K562 (cell line): ENCODE results near the gene SAMD10. TPM values are rescaled to one million over a fixed set of nuclear protein-coding genes. Genes with fewer than 3 reads are reported as not detected.

Experiments used
- ATAC-seq: fragments of 200-7000 bp; cut with Tn5 transposase; 3 replicates; pipeline ENCODE4 v1.9.1; 2020; ENCODE audit warnings: moderate library complexity
- BruUV-seq: library from RNA; stranded (reverse); fragments of 400-500 nt; replicated peaks from 2 replicates; lab custom pipeline; 2021; lab: Mats Ljungman, UMichigan
- CTCF ChIA-PET: fragments of 300-600 bp; formaldehyde crosslinking; extraction: SDS; loops from one replicate; lab custom pipeline; 2021; ENCODE audit warnings: low intra/inter-chr PET ratio; lab: Yijun Ruan, JAX
- POLR2A ChIA-PET: fragments of 300-600, 350-650 bp; sonication (Branson Sonifier 250); formaldehyde crosslinking; extraction: SDS; loops from one replicate; lab custom pipeline; 2021; ENCODE audit warnings: antibody characterized with exemption, inconsistent platforms; lab: Yijun Ruan, JAX
- DNase-seq, 4 experiments: peaks; one replicate each; pipeline versions ENCODE4 v3.0.0 to v3.0.0-alpha.2; 2011 to 2018; ENCODE audit warnings: low spot score in 3 of 4, mixed read lengths in 3 of 4; ENCODE audit errors: extremely low read depth in 1 of 4
- FAIRE-seq: peaks from 2 replicates; lab custom pipeline; 2011; peaks lifted over from hg19 to GRCh38; lab: Jason Lieb, UNC
- H2AFZ ChIP-seq: 2 replicates; pipeline ENCODE4 v1.6.0; 2011; ENCODE audit warnings: low read depth, low read length, control low read depth, inconsistent platforms
- H3K27ac ChIP-seq: fragments of 200-600 bp; 3 replicates; pipeline ENCODE4 v1.8.0; 2011; ENCODE audit warnings: low read depth, mild to moderate bottlenecking, control low read depth, inconsistent platforms, low read length, moderate library complexity, mixed read lengths; ENCODE audit errors: extremely low read depth
- H3K27me3 ChIP-seq, 2 experiments: fragments of 300-600 bp in 1 of 2; 2 replicates in 1 of 2; 3 replicates in 1 of 2; pipeline versions ENCODE4 v1.6.0 to v1.8.0; 2011; ENCODE audit warnings: inconsistent platforms in 2 of 2, low read length in 2 of 2, mild to moderate bottlenecking in 1 of 2, mixed read lengths in 1 of 2, moderate library complexity in 1 of 2; ENCODE audit not compliant: control insufficient read depth in 2 of 2, insufficient read depth in 2 of 2
- H3K36me3 ChIP-seq: fragments of 300-600 bp; 3 replicates; pipeline ENCODE4 v1.8.0; 2011; ENCODE audit warnings: mild to moderate bottlenecking, low read length, inconsistent platforms; ENCODE audit not compliant: control insufficient read depth, insufficient read depth
- H3K4me1 ChIP-seq, 2 experiments: fragments of 200-600 bp in 1 of 2; replicated peaks in 1 of 2; 2 replicates in 1 of 2; 3 replicates in 1 of 2; pipeline versions ENCODE4 v1.5.1 to v1.8.0; 2011; ENCODE audit warnings: inconsistent platforms in 2 of 2, low read length in 2 of 2, mild to moderate bottlenecking in 1 of 2, mixed read lengths in 1 of 2, moderate library complexity in 1 of 2; ENCODE audit not compliant: control insufficient read depth in 2 of 2, insufficient read depth in 2 of 2
- H3K4me2 ChIP-seq: 2 replicates; pipeline ENCODE4 v1.6.1; 2011; ENCODE audit warnings: low read length, control low read depth, inconsistent platforms, mixed read lengths; ENCODE audit not compliant: insufficient read depth
- H3K4me3 ChIP-seq: fragments of 200-600 bp; sonication (generic), shearing (Covaris generic); 2 replicates; pipeline ENCODE4 v1.5.1; 2016; ENCODE audit warnings: control low read depth, inconsistent platforms
- H3K79me2 ChIP-seq: fragments of 200-600 bp; 3 replicates; pipeline ENCODE4 v1.8.0; 2011; ENCODE audit warnings: low read length, inconsistent platforms; ENCODE audit not compliant: control insufficient read depth, insufficient read depth
- H3K9ac ChIP-seq, 2 experiments: 2 replicates each; pipeline versions ENCODE4 v1.6.0 to v1.6.1; 2011; ENCODE audit warnings: low read depth in 2 of 2, low read length in 2 of 2, control low read depth in 1 of 2, inconsistent platforms in 1 of 2, mild to moderate bottlenecking in 1 of 2, mixed read lengths in 1 of 2; ENCODE audit not compliant: insufficient read depth in 1 of 2
- H3K9me1 ChIP-seq: one replicate; pipeline ENCODE4 v1.6.0; 2011; ENCODE audit warnings: inconsistent platforms, mild to moderate bottlenecking, low read length, moderate library complexity; ENCODE audit not compliant: control insufficient read depth, insufficient read depth
- H3K9me3 ChIP-seq: replicated peaks from 2 replicates; pipeline ENCODE4 v1.5.1; 2011; ENCODE audit warnings: low read depth, low read length, inconsistent platforms; ENCODE audit not compliant: control insufficient read depth, insufficient read depth
- H4K20me1 ChIP-seq: replicated peaks from 2 replicates; pipeline ENCODE4 v1.6.1; 2011; ENCODE audit warnings: low read length, inconsistent platforms, mixed read lengths; ENCODE audit not compliant: control insufficient read depth, insufficient read depth
- BACH1 ChIP-seq: fragments of 200-800 bp; sonication (Bioruptor generic); IDR thresholded peaks from 2 replicates; pipeline ENCODE4 v1.6.1; 2016; ENCODE audit warnings: missing genetic modification characterization, missing compliant biosample characterization
- ETV1 ChIP-seq: fragments of 450-650 bp; conservative IDR thresholded peaks from 2 replicates; pipeline ENCODE4 v1.6.1; 2016; ENCODE audit warnings: missing genetic modification characterization, control low read depth, low read depth, missing compliant biosample characterization
- POLR2G ChIP-seq: fragments of 200-400 bp; formaldehyde crosslinking; IDR thresholded peaks from 2 replicates; pipeline ENCODE4 v1.6.1; 2017; ENCODE audit warnings: low read depth, mild to moderate bottlenecking, antibody characterized with exemption, low read length, moderate library complexity
- RBFOX2 ChIP-seq: fragments of 200-400 bp; formaldehyde crosslinking; IDR thresholded peaks from 2 replicates; pipeline ENCODE4 v1.6.1; 2017; ENCODE audit warnings: low read depth, mild to moderate bottlenecking, low read length, moderate library complexity
- TCF7L2 ChIP-seq: fragments of 150-350 bp; IDR thresholded peaks from 2 replicates; pipeline ENCODE4 v1.6.1; 2016; ENCODE audit warnings: low read depth, mild to moderate bottlenecking, low read length, moderate library complexity
- WGBS: fragments of 100-300 bp; shearing (Covaris generic); methylation state at CpG from one replicate; pipeline ENCODE4 v1.1.6; 2016; ENCODE audit warnings: low coverage, mixed read lengths; ENCODE audit not compliant: insufficient coverage; ENCODE audit errors: missing lambda C conversion rate; 5-methylcytosine and 5-hydroxymethylcytosine counted together
- in situ Hi-C: fragments of 300-500 bp; cut with MboI; formaldehyde crosslinking; loops from 4 replicates; pipeline ENCODE4 v1.15.0; 2018; ENCODE audit warnings: inconsistent platforms, mixed read lengths
- intact Hi-C: fragments of 100-400 bp; cut with micrococcal nuclease; formaldehyde crosslinking; loops from 2 replicates; pipeline ENCODE4 v1.14.2; 2022
- polyA plus RNA-seq, 8 experiments: library from polyadenylated mRNA; depleted of rRNA in 4 of 8; stranded (reverse) in 5 of 8; unstranded in 3 of 8; fragments of >200 nt; fragmentation: Nextera tagmentation in 2 of 8; fragmentation: Illumina TruSeq in 1 of 8; extraction: Ambion mirVana in 2 of 8; extraction: Trizol in 1 of 8; gene quantifications; 2 replicates each; pipeline versions ENCODE4 v1.2.1 to v1.2.3, GENCODE V29; 2011 to 2014; ENCODE audit warnings: inconsistent platforms in 1 of 8, missing spikeins in 1 of 8
- total RNA-seq, 7 experiments: library from RNA; depleted of rRNA in 6 of 7; stranded (reverse); fragments of >200 nt in 6 of 7; fragmentation: Illumina TruSeq in 2 of 7; extraction: Trizol in 2 of 7; gene quantifications; 2 replicates each; pipeline versions ENCODE4 v1.2.1 to v1.2.3, GENCODE V29; 2011 to 2021; ENCODE audit warnings: low replicate concordance in 1 of 7
- TF ChIP-seq, protein P1 (sequence below): fragments of 450-650 bp; IDR thresholded peaks from one replicate; pipeline ENCODE4 v1.6.1; 2018; ENCODE audit warnings: mild to moderate bottlenecking, moderate library complexity; ENCODE audit not compliant: partially characterized antibody

SAMD10 gene
- total and polyA plus RNA-seq, 9 of the 15 experiments (the other 6 are each of a cell fraction or from before 2014, with no cell fraction given), result 0.37 to 15.2 (median 4.8) TPM

DNA sequence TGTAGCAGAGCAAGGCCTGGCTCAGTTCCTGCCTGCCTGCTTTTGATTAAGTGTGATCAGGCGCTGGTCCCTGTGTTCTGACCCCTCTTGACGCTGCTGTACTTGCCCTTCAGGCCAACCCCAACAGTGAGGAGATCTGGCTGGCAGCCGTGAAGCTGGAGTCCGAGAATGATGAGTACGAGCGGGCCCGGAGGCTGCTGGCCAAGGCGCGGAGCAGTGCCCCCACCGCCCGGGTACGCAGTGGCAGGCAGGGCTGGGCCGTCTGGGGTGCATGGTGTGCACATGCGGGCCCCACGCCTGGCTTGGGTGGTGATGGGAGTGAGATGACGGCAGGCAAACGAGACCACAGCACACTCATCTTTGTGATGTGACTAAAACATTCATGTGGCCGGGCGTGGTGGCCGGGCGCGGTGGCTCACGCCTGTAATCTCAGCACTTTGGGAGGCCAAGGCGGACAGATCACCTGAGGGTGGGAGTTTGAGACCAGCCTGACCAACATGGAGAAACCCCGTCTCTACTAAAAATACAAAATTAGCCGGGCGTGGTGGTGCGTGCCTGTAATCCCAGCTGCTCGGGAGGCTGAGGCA lies 46.5 kb upstream of the SAMD10 start:
- CTCF ChIA-PET, result no interaction called here
- H3K27me3 ChIP-seq, result no peaks in the 10 kb centered on the region
- H3K36me3 ChIP-seq, result peaks cover 93% of the 10 kb centered on the region; the same call in 2 of the 3 replicates
- no peaks in the 10 kb centered on the region for H3K9me3 ChIP-seq
- H3K4me3 ChIP-seq, result no peak overlapping the region
- TF ChIP-seq TCF7L2 (no peak), BACH1 (tag) (no peak), ETV1 (tag) (no peak), RBFOX2 (no peak), POLR2G (0 out of 2 replicates have a peak, but pooled peaks have one; percentile 14)
- TF ChIP-seq, protein P1, sequence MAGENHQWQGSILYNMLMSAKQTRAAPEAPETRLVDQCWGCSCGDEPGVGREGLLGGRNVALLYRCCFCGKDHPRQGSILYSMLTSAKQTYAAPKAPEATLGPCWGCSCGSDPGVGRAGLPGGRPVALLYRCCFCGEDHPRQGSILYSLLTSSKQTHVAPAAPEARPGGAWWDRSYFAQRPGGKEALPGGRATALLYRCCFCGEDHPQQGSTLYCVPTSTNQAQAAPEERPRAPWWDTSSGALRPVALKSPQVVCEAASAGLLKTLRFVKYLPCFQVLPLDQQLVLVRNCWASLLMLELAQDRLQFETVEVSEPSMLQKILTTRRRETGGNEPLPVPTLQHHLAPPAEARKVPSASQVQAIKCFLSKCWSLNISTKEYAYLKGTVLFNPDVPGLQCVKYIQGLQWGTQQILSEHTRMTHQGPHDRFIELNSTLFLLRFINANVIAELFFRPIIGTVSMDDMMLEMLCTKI, result no peak
- ATAC-seq (no peak), FAIRE-seq (no peak), DNase-seq (no peak)
- H3K9ac ChIP-seq, result no peak overlapping the region
- BruUV-seq, result no TSS peak
- peaks cover 3% of the 10 kb centered on the region; the same call in 1 of the 2 replicates for H4K20me1 ChIP-seq
- no peak overlapping the region for H3K27ac ChIP-seq
- H3K4me2 ChIP-seq, result no peak overlapping the region
- peaks cover 0 to 7% of the 10 kb centered on the region in 2 experiments; a peak in 1 of 5 replicates for H3K4me1 ChIP-seq
- H3K79me2 ChIP-seq, result no peaks in the 10 kb centered on the region
- H2AFZ ChIP-seq, result no peak overlapping the region
- POLR2A ChIA-PET, result no interaction called here
- in situ Hi-C loops, result no loop called here
- H3K9me1 ChIP-seq, result no peaks in the 10 kb centered on the region
- intact Hi-C loops, result no loop called here
- WGBS, result 89% methylated on average over 22 of the region's 29 CpGs
